ENCODE data around the gene IQGAP2.

Gene IQGAP2

DNA sequence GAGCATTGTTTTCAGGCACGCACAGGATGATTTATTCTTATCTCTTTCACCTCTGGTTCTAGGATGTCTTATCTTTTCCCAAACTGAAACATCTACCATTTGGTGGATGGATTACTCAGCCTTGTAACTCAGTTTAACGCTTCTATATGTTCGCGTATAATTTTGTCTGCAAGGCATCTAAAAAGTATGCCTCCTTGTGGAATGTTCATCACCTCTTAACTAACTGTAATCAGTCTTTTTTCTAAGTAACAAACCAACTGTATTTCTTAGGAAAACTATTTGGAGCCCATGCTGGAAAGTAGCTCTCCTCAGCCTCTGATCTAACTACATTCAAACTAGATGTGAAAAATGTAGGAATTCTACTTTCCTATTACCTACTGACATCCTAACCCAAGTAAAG is 231.6 kb downstream of the IQGAP2 start:
- Histone ChIP-seq H3K27me3 (ENCODE audit: insufficient read depth, low read length) (no peaks in the 10 kb centered on the region), H3K79me2 (ENCODE audit: control insufficient read depth, insufficient read depth, low read length, unreplicated experiment) (no peaks in the 10 kb centered on the region), H3K27ac (ENCODE audit: low read depth, low read length) (no peak overlapping the region), H3K36me3 (ENCODE audit: insufficient read depth, low read length) (no peaks in the 10 kb centered on the region), H3K4me3 (ENCODE audit: low read depth, low read length) (no peak overlapping the region), H3K4me1 (ENCODE audit: control insufficient read depth, insufficient read depth, low read length, unreplicated experiment) (peaks cover 5% of the 10 kb centered on the region), H2AFZ (ENCODE audit: low read length, unreplicated experiment) (no peak overlapping the region)

DNA sequence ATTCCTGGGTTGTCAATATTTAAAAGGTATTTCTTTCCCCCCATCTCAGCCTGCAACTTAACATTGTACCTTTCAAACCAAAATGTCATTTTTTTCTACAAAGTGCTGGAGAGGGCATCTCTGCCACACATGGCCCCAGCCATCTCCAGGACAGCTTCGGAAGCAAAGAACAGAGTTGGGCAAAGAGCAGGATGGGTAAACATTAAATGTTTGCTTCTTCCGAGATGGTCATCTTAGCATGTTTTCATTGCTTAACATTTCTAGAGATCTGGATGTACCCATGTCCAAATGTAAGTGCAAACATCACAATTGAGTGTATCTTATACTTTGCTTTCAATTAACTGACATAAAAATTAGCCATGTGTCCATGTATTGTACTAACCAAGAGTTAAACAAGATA is 234.4 kb downstream of the IQGAP2 start:
- H3K4me1 ChIP-seq (ENCODE audit: control insufficient read depth, insufficient read depth, low read length, unreplicated experiment) = peaks cover 10% of the 10 kb centered on the region
- no peaks in the 10 kb centered on the region for H3K36me3 ChIP-seq (ENCODE audit: insufficient read depth, low read length)
- H3K4me3 ChIP-seq (ENCODE audit: low read depth, low read length) = no peak overlapping the region
- no peaks in the 10 kb centered on the region for H3K79me2 ChIP-seq (ENCODE audit: control insufficient read depth, insufficient read depth, low read length, unreplicated experiment)
- no peak overlapping the region for H2AFZ ChIP-seq (ENCODE audit: low read length, unreplicated experiment)
- no peaks in the 10 kb centered on the region for H3K27me3 ChIP-seq (ENCODE audit: insufficient read depth, low read length)
- H3K27ac ChIP-seq (ENCODE audit: low read depth, low read length) = no peak overlapping the region

DNA sequence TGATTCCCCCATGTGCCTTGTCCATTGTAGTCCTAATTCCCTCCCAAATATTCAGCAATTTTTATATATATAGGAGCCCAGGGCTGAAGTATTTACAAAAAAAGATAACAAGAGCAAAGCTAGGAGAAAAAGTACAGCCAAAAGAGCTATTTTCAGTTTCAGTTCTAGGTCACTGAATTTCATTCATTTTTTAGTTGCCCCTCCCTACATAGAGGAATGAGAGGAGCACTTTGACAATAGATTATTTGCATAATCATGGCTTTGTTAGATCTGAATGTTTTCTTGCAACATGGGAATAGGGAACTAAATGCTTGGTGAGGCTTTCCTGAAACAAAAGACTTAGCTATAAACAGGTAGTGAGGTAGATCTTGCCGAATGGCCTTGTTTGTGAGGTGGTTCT is 235.4 kb downstream of the IQGAP2 start:
- Histone ChIP-seq H3K36me3 (ENCODE audit: insufficient read depth, low read length) (no peaks in the 10 kb centered on the region), H3K4me3 (ENCODE audit: low read depth, low read length) (peak overlapping the region; percentile 35), H2AFZ (ENCODE audit: low read length, unreplicated experiment) (peak overlapping the region; percentile 15), H3K79me2 (ENCODE audit: control insufficient read depth, insufficient read depth, low read length, unreplicated experiment) (no peaks in the 10 kb centered on the region), H3K27me3 (ENCODE audit: insufficient read depth, low read length) (no peaks in the 10 kb centered on the region), H3K27ac (ENCODE audit: low read depth, low read length) (no peak overlapping the region), H3K4me1 (ENCODE audit: control insufficient read depth, insufficient read depth, low read length, unreplicated experiment) (peaks cover 19% of the 10 kb centered on the region)

DNA sequence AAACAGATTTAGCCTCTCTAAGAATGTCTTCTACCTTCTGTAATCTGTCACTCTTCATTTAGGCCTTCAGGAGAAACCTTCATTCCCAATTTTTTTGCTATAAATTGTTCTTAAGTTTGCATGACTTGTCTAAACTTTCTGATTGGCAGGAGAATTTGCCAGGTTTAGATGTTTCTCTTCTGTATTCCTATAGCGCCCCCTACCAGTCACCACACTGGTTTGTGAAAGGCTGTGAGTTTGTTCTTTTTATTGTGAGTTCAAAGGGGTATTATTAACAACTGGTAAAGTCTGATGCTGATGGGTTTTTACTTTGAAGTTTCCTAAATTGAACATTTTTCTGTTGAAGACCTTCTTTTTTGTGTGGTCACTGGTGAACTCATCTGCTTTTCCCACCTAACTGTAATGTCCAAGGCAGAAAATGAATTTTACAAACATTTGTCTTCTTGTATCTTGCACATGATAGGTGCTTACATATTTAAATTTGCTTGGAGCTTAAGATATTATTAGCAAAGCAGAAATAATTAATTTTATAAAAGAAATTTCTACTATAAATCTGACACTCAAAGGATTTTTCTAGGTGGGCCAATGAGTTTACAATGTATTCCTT is 238.5 kb downstream of the IQGAP2 start:
- no peaks in the 10 kb centered on the region for H3K27me3 ChIP-seq (ENCODE audit: insufficient read depth, low read length)
- H3K36me3 ChIP-seq (ENCODE audit: insufficient read depth, low read length) = no peaks in the 10 kb centered on the region
- no peak overlapping the region for H3K4me3 ChIP-seq (ENCODE audit: low read depth, low read length)
- no peak overlapping the region for H2AFZ ChIP-seq (ENCODE audit: low read length, unreplicated experiment)
- H3K79me2 ChIP-seq (ENCODE audit: control insufficient read depth, insufficient read depth, low read length, unreplicated experiment) = no peaks in the 10 kb centered on the region
- H3K27ac ChIP-seq (ENCODE audit: low read depth, low read length) = no peak overlapping the region
- H3K4me1 ChIP-seq (ENCODE audit: control insufficient read depth, insufficient read depth, low read length, unreplicated experiment) = peaks cover 19% of the 10 kb centered on the region

DNA sequence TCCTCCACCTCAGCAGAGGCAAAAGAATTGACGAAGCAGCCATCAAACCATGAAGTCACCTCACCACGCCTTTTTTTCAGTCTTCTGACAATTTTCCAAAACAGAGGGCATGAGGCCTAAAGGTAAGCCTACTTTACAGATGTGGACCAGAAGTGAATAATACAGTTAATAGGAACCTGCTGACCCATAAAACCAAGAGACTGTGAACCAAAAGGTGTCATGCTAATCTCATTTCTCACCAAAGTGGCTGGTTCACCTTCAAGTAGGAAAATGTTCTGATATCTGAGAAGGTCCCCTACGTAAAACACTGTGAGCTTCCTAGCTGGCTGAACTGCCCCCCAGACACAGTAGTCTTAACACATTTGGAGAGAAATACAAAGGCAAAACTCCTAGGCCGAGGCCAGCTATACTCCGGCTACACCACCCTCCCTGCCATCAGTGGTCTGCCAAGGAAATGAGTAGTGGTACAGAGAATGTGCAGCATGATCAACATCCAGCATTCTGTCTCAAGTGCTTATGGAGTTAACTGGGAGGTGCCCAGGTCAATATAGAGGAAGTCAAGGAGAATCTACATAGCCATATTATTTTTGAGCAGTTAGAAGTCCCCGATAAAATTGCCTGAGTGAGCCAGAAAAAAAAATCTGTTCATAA is 239.4 kb downstream of the IQGAP2 start:
- H2AFZ ChIP-seq (ENCODE audit: low read length, unreplicated experiment) = peak overlapping the region; percentile 92

DNA sequence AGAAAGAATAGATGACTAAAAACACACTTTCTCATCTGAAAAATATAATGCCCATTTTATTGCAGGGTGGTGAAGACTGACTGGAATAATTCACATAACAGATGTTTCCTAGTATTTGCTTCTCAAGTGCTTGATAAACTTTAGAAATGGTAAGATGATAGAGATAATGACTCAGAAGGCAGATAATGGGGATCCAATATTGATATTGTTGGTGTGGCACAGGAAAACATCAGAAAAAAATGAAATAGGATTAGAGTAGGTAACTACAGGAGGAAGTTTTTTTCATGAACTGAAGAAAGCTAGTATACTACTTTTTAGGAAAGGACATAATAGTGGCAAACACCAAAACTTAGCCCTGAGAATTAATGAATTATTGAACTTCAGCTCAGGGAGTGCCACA is 240.3 kb downstream of the IQGAP2 start:
- Histone ChIP-seq H3K79me2 (ENCODE audit: control insufficient read depth, insufficient read depth, low read length, unreplicated experiment) (no peaks in the 10 kb centered on the region), H3K4me1 (ENCODE audit: control insufficient read depth, insufficient read depth, low read length, unreplicated experiment) (peaks cover 19% of the 10 kb centered on the region), H3K27ac (ENCODE audit: low read depth, low read length) (no peak overlapping the region), H3K36me3 (ENCODE audit: insufficient read depth, low read length) (no peaks in the 10 kb centered on the region), H3K27me3 (ENCODE audit: insufficient read depth, low read length) (no peaks in the 10 kb centered on the region), H3K4me3 (ENCODE audit: low read depth, low read length) (no peak overlapping the region), H2AFZ (ENCODE audit: low read length, unreplicated experiment) (no peak overlapping the region)

More for the DNA sequence above, 239.4 kb downstream of the IQGAP2 start:
- H3K4me1 ChIP-seq (ENCODE audit: control insufficient read depth, insufficient read depth, low read length, unreplicated experiment) = peaks cover 19% of the 10 kb centered on the region
- H3K27ac ChIP-seq (ENCODE audit: low read depth, low read length) = no peak overlapping the region
- no peaks in the 10 kb centered on the region for H3K27me3 ChIP-seq (ENCODE audit: insufficient read depth, low read length)
- H3K36me3 ChIP-seq (ENCODE audit: insufficient read depth, low read length) = no peaks in the 10 kb centered on the region
- H3K79me2 ChIP-seq (ENCODE audit: control insufficient read depth, insufficient read depth, low read length, unreplicated experiment) = no peaks in the 10 kb centered on the region
- no peak overlapping the region for H3K4me3 ChIP-seq (ENCODE audit: low read depth, low read length)

DNA sequence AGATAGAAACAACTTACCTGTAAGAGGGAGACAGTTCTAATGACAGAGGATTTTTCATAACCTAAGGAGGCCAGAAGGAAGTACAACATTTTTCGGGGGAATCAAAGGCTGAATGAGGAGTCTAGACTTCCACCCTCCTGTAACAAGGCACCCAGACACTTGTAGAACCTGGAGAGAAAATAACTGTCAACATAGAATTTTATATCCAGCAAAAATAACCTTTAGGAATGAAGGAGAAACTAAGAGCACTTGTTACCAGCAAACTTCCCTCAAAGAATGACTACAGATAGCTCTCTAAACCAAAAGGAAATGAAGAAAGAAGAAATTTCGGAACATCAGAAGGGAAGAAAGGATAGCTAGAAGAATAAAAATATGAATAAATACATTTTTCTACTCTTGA is 246.1 kb downstream of the IQGAP2 start:
- Histone ChIP-seq H3K4me3 (ENCODE audit: low read depth, low read length) (no peak overlapping the region), H3K4me1 (ENCODE audit: control insufficient read depth, insufficient read depth, low read length, unreplicated experiment) (no peaks in the 10 kb centered on the region), H3K79me2 (ENCODE audit: control insufficient read depth, insufficient read depth, low read length, unreplicated experiment) (no peaks in the 10 kb centered on the region), H3K27me3 (ENCODE audit: insufficient read depth, low read length) (no peaks in the 10 kb centered on the region), H3K27ac (ENCODE audit: low read depth, low read length) (no peak overlapping the region), H3K36me3 (ENCODE audit: insufficient read depth, low read length) (no peaks in the 10 kb centered on the region), H2AFZ (ENCODE audit: low read length, unreplicated experiment) (no peak overlapping the region)

DNA sequence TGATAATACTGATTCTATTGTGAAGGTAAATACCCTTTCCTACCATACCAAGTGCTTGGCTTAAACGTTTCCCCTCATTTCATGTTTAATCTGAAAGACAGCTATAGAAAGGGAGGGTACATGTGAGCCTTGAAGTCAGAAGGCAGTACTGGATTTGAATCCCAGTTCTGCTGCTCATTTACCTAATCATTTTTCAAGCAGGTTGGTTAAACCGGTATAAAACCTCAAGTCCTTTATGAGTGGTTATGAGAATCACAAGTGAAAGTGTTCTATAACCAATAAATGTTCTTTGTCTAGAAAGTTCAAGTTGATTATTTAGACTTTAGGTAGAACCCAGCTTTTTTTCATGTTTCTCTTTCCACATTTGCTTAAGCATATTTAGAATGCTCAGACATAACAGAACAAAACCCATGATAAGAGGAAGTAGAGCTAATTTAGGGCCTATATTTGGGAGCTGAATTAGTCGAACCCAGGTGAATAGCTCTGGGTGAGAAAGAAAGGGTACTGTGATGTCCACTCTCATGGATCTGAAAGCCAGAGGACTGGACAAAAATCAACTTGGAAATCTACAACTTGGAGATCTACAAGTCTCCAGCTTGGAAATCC is 249.8 kb downstream of the IQGAP2 start:
- Histone ChIP-seq H3K79me2 (ENCODE audit: control insufficient read depth, insufficient read depth, low read length, unreplicated experiment) (no peaks in the 10 kb centered on the region), H3K27ac (ENCODE audit: low read depth, low read length) (no peak overlapping the region), H3K4me1 (ENCODE audit: control insufficient read depth, insufficient read depth, low read length, unreplicated experiment) (no peaks in the 10 kb centered on the region), H3K36me3 (ENCODE audit: insufficient read depth, low read length) (no peaks in the 10 kb centered on the region), H2AFZ (ENCODE audit: low read length, unreplicated experiment) (no peak overlapping the region), H3K27me3 (ENCODE audit: insufficient read depth, low read length) (no peaks in the 10 kb centered on the region), H3K4me3 (ENCODE audit: low read depth, low read length) (no peak overlapping the region)

DNA sequence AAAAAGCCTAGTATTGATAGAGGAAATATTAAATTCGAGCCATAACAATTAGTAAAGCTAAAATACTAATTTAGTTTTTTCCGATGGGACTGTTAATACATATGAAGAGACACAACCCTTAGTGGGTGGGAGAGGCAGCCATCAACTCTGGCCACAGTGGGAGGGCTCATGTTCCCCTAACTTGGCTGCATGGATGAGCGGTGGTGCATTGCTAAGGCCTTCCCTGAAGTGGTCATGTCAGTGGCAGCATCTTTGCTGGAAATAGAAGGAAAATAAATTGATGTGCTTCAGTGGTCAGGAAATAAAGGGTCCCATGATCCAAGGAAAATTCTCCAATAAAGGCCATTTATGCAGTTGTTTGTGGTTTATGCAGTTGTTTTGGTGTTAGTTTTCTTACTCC is 254.0 kb downstream of the IQGAP2 start:
- Histone ChIP-seq H3K4me3 (ENCODE audit: low read depth, low read length) (no peak overlapping the region), H2AFZ (ENCODE audit: low read length, unreplicated experiment) (no peak overlapping the region), H3K4me1 (ENCODE audit: control insufficient read depth, insufficient read depth, low read length, unreplicated experiment) (no peaks in the 10 kb centered on the region), H3K79me2 (ENCODE audit: control insufficient read depth, insufficient read depth, low read length, unreplicated experiment) (no peaks in the 10 kb centered on the region), H3K27ac (ENCODE audit: low read depth, low read length) (no peak overlapping the region), H3K36me3 (ENCODE audit: insufficient read depth, low read length) (no peaks in the 10 kb centered on the region), H3K27me3 (ENCODE audit: insufficient read depth, low read length) (no peaks in the 10 kb centered on the region)

DNA sequence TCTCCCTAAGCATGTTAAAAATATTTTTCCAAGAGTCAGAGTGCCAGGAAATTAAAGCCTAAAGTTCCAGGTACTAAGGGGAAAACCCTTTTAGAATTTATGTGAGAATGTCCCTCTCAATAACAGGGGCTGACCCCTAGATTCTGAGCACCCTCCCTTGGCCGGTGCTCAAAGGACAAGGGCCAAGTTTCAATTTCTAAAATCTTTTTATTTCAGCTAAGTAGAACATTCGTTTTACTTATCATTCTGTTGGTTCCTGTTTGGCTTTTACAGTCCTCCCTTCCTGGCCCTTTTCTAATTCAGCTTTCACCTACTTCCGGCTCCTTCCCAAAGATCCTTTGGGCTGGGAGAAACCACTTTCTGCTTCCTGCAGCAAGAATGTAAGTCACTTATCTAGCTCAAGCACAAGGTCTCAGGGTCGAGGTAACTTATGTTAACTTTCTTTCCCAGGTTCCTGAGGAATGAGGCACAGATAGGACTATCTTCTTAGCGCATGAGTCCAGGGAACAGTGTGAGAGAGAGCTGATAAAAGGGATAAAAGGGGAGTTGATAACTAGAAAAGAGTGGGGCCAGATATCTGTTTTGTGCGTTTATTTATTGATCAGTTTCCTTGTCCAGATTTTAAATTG is 254.7 kb downstream of the IQGAP2 start:
- H2AFZ ChIP-seq (ENCODE audit: low read length, unreplicated experiment) = no peak overlapping the region
- H3K27ac ChIP-seq (ENCODE audit: low read depth, low read length) = no peak overlapping the region
- no peak overlapping the region for H3K4me3 ChIP-seq (ENCODE audit: low read depth, low read length)
- no peaks in the 10 kb centered on the region for H3K36me3 ChIP-seq (ENCODE audit: insufficient read depth, low read length)
- no peaks in the 10 kb centered on the region for H3K4me1 ChIP-seq (ENCODE audit: control insufficient read depth, insufficient read depth, low read length, unreplicated experiment)
- H3K27me3 ChIP-seq (ENCODE audit: insufficient read depth, low read length) = no peaks in the 10 kb centered on the region
- H3K79me2 ChIP-seq (ENCODE audit: control insufficient read depth, insufficient read depth, low read length, unreplicated experiment) = no peaks in the 10 kb centered on the region

DNA sequence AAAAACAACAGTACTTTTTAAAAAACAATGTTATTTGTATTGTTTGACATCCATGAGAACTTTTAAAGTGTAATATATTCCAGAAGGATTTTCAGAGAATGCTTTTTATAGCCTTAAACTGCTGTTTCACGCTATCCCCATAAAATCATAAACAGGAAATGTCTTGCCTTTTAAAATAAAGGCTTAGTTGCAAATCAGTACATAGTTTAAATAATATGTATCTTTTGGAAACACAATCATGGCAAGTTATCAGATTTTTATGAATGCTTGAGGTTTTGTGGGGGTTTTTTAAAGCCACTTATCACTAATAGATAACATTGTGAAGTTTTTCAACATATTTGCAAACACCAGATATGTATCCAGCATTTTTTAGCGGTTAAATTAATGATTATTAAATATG is 257.3 kb downstream of the IQGAP2 start:
- Histone ChIP-seq H3K36me3 (ENCODE audit: insufficient read depth, low read length) (no peaks in the 10 kb centered on the region), H3K4me3 (ENCODE audit: low read depth, low read length) (no peak overlapping the region), H2AFZ (ENCODE audit: low read length, unreplicated experiment) (no peak overlapping the region), H3K27ac (ENCODE audit: low read depth, low read length) (no peak overlapping the region), H3K4me1 (ENCODE audit: control insufficient read depth, insufficient read depth, low read length, unreplicated experiment) (no peaks in the 10 kb centered on the region), H3K27me3 (ENCODE audit: insufficient read depth, low read length) (no peaks in the 10 kb centered on the region), H3K79me2 (ENCODE audit: control insufficient read depth, insufficient read depth, low read length, unreplicated experiment) (no peaks in the 10 kb centered on the region)

All from ACC112 (cell line).